Panc1 (cell line): ENCODE measurements around the gene LMOD1. TPM values are rescaled to one million over a fixed set of nuclear protein-coding genes. Genes with fewer than 3 reads are reported as not detected.

Source experiments
- ATAC-seq: fragments of 200-7000 bp; cut with Tn5 transposase; 2 replicates; pipeline ENCODE4 v1.9.1; 2020; ENCODE audit warnings: mild to moderate bottlenecking, moderate library complexity
- BruUV-seq: library from RNA; stranded (reverse); fragments of 400-500 nt; replicated peaks from 2 replicates; lab custom pipeline; 2021; lab: Mats Ljungman, UMichigan
- CTCF ChIA-PET: fragments of 300-600 bp; sonication (Branson Sonifier 250); formaldehyde crosslinking; loops from one replicate; lab custom pipeline; 2022; ENCODE audit warnings: antibody characterized with exemption; lab: Charles Lee
- POLR2A ChIA-PET: fragments of 300-600 bp; sonication (Branson Sonifier 250); formaldehyde crosslinking; loops from one replicate; lab custom pipeline; 2022; ENCODE audit warnings: antibody characterized with exemption; lab: Charles Lee
- DNase-seq: peaks from one replicate; pipeline ENCODE4 v3.0.0-alpha.2; 2010; ENCODE audit warnings: low read depth, low spot score
- H3K27ac ChIP-seq: 2 replicates; pipeline ENCODE4 v1.5.1; 2011; ENCODE audit warnings: mild to moderate bottlenecking, low read length, inconsistent platforms
- H3K27me3 ChIP-seq: fragments of 200-500 bp; sonication (Bioruptor generic); 2 replicates; pipeline ENCODE4 v1.6.0; 2014; ENCODE audit warnings: low read length, inconsistent platforms; ENCODE audit not compliant: control insufficient read depth, insufficient read depth
- H3K36me3 ChIP-seq: fragments of 200-500 bp; sonication (Bioruptor generic); 2 replicates; pipeline ENCODE4 v1.5.1; 2014; ENCODE audit warnings: inconsistent platforms, mild to moderate bottlenecking, low read length, moderate library complexity; ENCODE audit not compliant: control insufficient read depth, insufficient read depth
- H3K4me1 ChIP-seq: 2 replicates; pipeline ENCODE4 v1.5.1; 2011; ENCODE audit warnings: inconsistent platforms, mild to moderate bottlenecking, low read length, moderate library complexity; ENCODE audit not compliant: control insufficient read depth, insufficient read depth
- H3K4me3 ChIP-seq, 2 experiments: 2 replicates each; pipeline ENCODE4 v1.5.1; 2011 to 2012; ENCODE audit warnings: low read depth in 2 of 2, low read length in 2 of 2, mild to moderate bottlenecking in 2 of 2, inconsistent platforms in 1 of 2, moderate library complexity in 1 of 2
- H3K9me3 ChIP-seq: fragments of 200-500 bp; sonication (Bioruptor generic); 2 replicates; pipeline ENCODE4 v1.5.1; 2014; ENCODE audit warnings: low read depth, mild to moderate bottlenecking, inconsistent platforms, low read length, moderate library complexity; ENCODE audit not compliant: control insufficient read depth, insufficient read depth
- CTCF ChIP-seq: fragments of 450-650 bp; IDR thresholded peaks from 2 replicates; pipeline ENCODE4 v1.5.1; 2017; ENCODE audit warnings: mild to moderate bottlenecking
- POLR2AphosphoS5 ChIP-seq: IDR thresholded peaks from 2 replicates; pipeline ENCODE4 v1.6.1; 2012; ENCODE audit warnings: mild to moderate bottlenecking, low read depth, low read length, moderate library complexity
- REST ChIP-seq, 2 experiments: IDR thresholded peaks; 2 replicates each; pipeline ENCODE4 v1.6.1; 2011 to 2012; ENCODE audit warnings: low read depth in 2 of 2, control low read depth in 1 of 2, low read length in 1 of 2, mild to moderate bottlenecking in 1 of 2, moderate library complexity in 1 of 2; ENCODE audit not compliant: insufficient read depth in 1 of 2
- SIN3A ChIP-seq: IDR thresholded peaks from 2 replicates; pipeline ENCODE4 v1.6.1; 2012; ENCODE audit warnings: low read depth, mild to moderate bottlenecking, low read length, moderate library complexity, borderline replicate concordance; ENCODE audit not compliant: insufficient read depth
- TCF7L2 ChIP-seq: IDR thresholded peaks from 2 replicates; pipeline ENCODE4 v1.6.1; 2011; ENCODE audit warnings: mild to moderate bottlenecking, low read depth, low read length, inconsistent platforms
- in situ Hi-C: cut with HindIII; loops from 2 replicates; pipeline ENCODE4 v1.10.0; 2016; ENCODE audit warnings: low sequenced_read_pairs, low pct_unique_long_range_greater_than_20kb
- intact Hi-C: fragments of 100-400 bp; cut with micrococcal nuclease; formaldehyde crosslinking; loops from one replicate; pipeline ENCODE4 v1.10.0; 2022; ENCODE audit not compliant: unreplicated experiment
- total RNA-seq: library from RNA; stranded (reverse); gene quantifications from one replicate; pipeline ENCODE4 v1.2.1, GENCODE V29; 2021; ENCODE audit not compliant: unreplicated experiment

The LMOD1 gene
- total RNA-seq, 1 experiment from 2014 or later: 0.13 TPM

DNA sequence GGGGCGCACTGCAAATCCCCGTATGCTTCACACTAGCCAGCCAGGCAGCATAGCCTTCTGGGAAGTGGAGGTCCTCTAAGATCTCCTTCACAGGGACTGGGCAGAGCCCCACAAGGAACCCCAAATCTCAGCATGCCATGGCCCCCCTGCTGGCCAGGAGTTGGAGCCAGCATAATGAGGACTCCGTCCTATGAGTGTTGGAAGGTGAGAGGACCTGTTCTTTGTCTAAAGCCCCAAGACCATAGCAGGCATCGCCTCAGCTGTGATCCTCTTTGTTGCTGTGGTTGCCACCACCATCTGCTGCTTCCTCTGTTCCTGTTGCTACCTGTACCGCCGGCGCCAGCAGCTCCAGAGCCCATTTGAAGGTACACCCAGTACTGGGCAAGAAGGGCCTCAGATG lies 56.1 kb downstream of the LMOD1 start:
- BruUV-seq: TSS peak; percentile 57
- peaks cover 10% of the 10 kb centered on the region for H3K4me1 ChIP-seq
- ATAC-seq (no peak), DNase-seq (no peak)
- CTCF ChIA-PET: interaction anchor here (1.2 kb wide), 1 partner anchor 13 kb away, joined by 4 read pairs; no protein-coding TSS in a partner anchor
- no peaks in the 10 kb centered on the region for H3K9me3 ChIP-seq
- no peak overlapping the region for H3K4me3 ChIP-seq
- TF ChIP-seq POLR2AphosphoS5: no peak
- no peak for TF ChIP-seq CTCF
- TF ChIP-seq REST (IDR thresholded peaks at IDR 0.05; ENCODE audit: insufficient read depth in 1 of 2, low read depth in 2 of 2, low read length in 1 of 2): no peak
- no peak for TF ChIP-seq TCF7L2
- TF ChIP-seq SIN3A: no peak
- no peaks in the 10 kb centered on the region for H3K27me3 ChIP-seq
- POLR2A ChIA-PET: no interaction called here
- no peak overlapping the region for H3K27ac ChIP-seq
- no peaks in the 10 kb centered on the region for H3K36me3 ChIP-seq
- in situ Hi-C loops: no loop called here
- intact Hi-C loops: no loop called here

GRCh38 chr1:201889090-201889968 lies 57.0 kb downstream of the LMOD1 start:
- Histone ChIP-seq H3K36me3 (no peaks in the 10 kb centered on the region), H3K9me3 (no peaks in the 10 kb centered on the region), H3K4me1 (peaks cover 10% of the 10 kb centered on the region), H3K4me3 (peak overlapping the region; percentile 71 to 79), H3K27me3 (no peaks in the 10 kb centered on the region), H3K27ac (peak overlapping the region; percentile 71)
- ChIA-PET POLR2A (interaction anchor here (0.6 kb wide), 1 partner anchor 31 kb away, joined by 16 read pairs; no protein-coding TSS in a partner anchor), CTCF (interaction anchor here (0.5 to 1.2 kb wide), 3 partner anchors 12 to 137 kb away, joined by 3 to 7 read pairs (median 4); no protein-coding TSS in a partner anchor)
- ATAC-seq (no peak), DNase-seq (no peak)
- in situ Hi-C loops (no loop called here), intact Hi-C loops (no loop called here)
- TF ChIP-seq REST (IDR thresholded peaks at IDR 0.05; ENCODE audit: insufficient read depth in 1 of 2, low read depth in 2 of 2, low read length in 1 of 2) (no peak), CTCF (no peak), TCF7L2 (no peak), POLR2AphosphoS5 (no peak), SIN3A (no peak)
- BruUV-seq: no TSS peak
